Ishikawa (cell line): ENCODE measurements around the gene CSTPP1.

Experiments
- EP300 ChIP-seq: IDR thresholded peaks from 2 replicates; pipeline ENCODE4 v1.6.1; 2012; ENCODE audit warnings: borderline replicate concordance
- FOXM1 ChIP-seq: IDR thresholded peaks from 2 replicates; pipeline ENCODE4 v1.6.1; 2012; ENCODE audit warnings: low read depth, borderline replicate concordance
- RAD21 ChIP-seq: IDR thresholded peaks from 2 replicates; pipeline ENCODE4 v1.6.1; 2012; ENCODE audit warnings: low read depth
- TAF1 ChIP-seq: IDR thresholded peaks from 2 replicates; pipeline ENCODE4 v1.6.1; 2012; ENCODE audit warnings: low read depth, mild to moderate bottlenecking
- YY1 ChIP-seq: IDR thresholded peaks from 2 replicates; pipeline ENCODE4 v1.6.1; 2012; ENCODE audit warnings: low read depth
- ZBTB7A ChIP-seq: IDR thresholded peaks from 2 replicates; pipeline ENCODE4 v1.6.1; 2012; ENCODE audit warnings: low read depth
- TF ChIP-seq, protein P1 (sequence below): IDR thresholded peaks from 2 replicates; pipeline ENCODE4 v1.6.1; 2012

DNA sequence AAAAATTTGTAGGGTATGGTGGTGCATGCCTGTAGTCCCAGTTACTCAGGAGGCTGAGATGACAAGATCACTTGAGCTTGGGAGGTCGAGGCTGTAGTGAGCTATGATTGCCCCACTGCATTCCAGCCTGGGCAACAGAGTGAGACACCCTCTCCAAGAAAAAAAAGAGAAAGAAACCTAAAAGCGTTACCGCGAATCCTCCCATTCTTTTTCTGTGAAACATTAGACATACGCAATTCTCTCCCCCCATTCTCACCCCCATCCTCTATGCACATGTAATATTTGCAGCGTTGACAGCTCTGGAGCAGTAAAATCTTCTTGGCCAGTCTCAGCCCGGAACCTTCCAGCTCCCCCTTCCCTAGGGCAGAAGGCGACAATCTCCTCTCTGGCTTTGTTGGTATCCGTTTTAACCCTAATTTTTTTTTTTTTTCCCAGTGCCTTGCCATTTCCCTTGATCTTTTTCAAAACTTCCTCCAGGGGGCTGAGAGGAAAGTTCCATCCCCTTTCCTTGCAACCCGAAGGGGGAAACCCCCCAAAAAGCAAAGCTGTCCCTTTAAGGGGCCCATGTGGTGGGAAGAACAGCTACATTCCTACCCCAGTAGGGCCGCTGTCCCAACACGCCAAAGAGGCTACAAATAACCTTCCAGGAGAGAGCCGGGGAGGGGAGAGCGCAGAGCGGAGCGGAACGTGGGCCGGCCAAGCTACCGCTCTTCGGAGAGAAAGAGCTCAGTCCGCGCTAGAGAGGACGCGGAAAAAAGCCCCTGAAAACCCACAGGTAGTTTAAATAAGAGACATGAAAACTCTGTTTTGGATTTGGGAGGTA lies 20.1 kb upstream of the CSTPP1 start:
- TF ChIP-seq YY1 (no peak), ZBTB7A (no peak), FOXM1 (no peak), EP300 (no peak), RAD21 (0 out of 2 replicates have a peak, but pooled peaks have one; percentile 6), TAF1 (no peak)
- TF ChIP-seq, protein P1, sequence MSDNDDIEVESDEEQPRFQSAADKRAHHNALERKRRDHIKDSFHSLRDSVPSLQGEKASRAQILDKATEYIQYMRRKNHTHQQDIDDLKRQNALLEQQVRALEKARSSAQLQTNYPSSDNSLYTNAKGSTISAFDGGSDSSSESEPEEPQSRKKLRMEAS: peak; percentile 74
